A673 (cell line): ENCODE measurements around the gene IKZF2. TPM values are rescaled to one million over a fixed set of nuclear protein-coding genes. Genes with fewer than 3 reads are reported as not detected.

Experiments used
- BruUV-seq: library from RNA; stranded (reverse); fragments of 400-500 nt; replicated peaks from 2 replicates; lab custom pipeline; 2021; lab: Mats Ljungman, UMichigan
- CTCF ChIA-PET: fragments of 300-600 bp; sonication (Branson Sonifier 250); formaldehyde crosslinking; loops from one replicate; lab custom pipeline; 2022; ENCODE audit warnings: antibody characterized with exemption; lab: Charles Lee
- POLR2A ChIA-PET: fragments of 300-600 bp; sonication (Branson Sonifier 250); formaldehyde crosslinking; loops from one replicate; lab custom pipeline; 2022; ENCODE audit warnings: antibody characterized with exemption; ENCODE audit not compliant: low non-redundant PET; lab: Charles Lee
- DNase-seq: peaks from one replicate; pipeline ENCODE4 v3.0.0-alpha.2; 2015; ENCODE audit warnings: low spot score
- H3K27ac ChIP-seq: fragments of 200-600 bp; sonication (generic); 2 replicates; pipeline ENCODE4 v1.5.1; 2016; ENCODE audit warnings: mixed run types, low read depth, mild to moderate bottlenecking, mixed read lengths, antibody characterized with exemption, low read length; ENCODE audit not compliant: poor library complexity, severe bottlenecking
- H3K27me3 ChIP-seq: fragments of 200-600 bp; sonication (generic); replicated peaks from 2 replicates; pipeline ENCODE4 v1.6.1; 2017; ENCODE audit warnings: mixed run types, low read depth, mild to moderate bottlenecking, mixed read lengths, antibody characterized with exemption, low read length; ENCODE audit not compliant: insufficient read depth, poor library complexity
- H3K36me3 ChIP-seq: fragments of 200-600 bp; sonication (generic); 2 replicates; pipeline ENCODE4 v1.6.1; 2016; ENCODE audit warnings: mixed run types, mild to moderate bottlenecking, mixed read lengths, antibody characterized with exemption, low read length; ENCODE audit not compliant: insufficient read depth, poor library complexity, severe bottlenecking
- H3K4me1 ChIP-seq: fragments of 200-600 bp; sonication (generic); 2 replicates; pipeline ENCODE4 v1.6.1; 2017; ENCODE audit warnings: mixed run types, mild to moderate bottlenecking, mixed read lengths, antibody characterized with exemption, low read length; ENCODE audit not compliant: insufficient read depth, poor library complexity, severe bottlenecking
- H3K4me3 ChIP-seq: fragments of 200-600 bp; sonication (generic); 2 replicates; pipeline ENCODE4 v1.5.1; 2016; ENCODE audit warnings: low read depth, mixed run types, mild to moderate bottlenecking, mixed read lengths, low read length; ENCODE audit not compliant: poor library complexity, severe bottlenecking
- H3K9me3 ChIP-seq: fragments of 200-600 bp; sonication (generic); 2 replicates; pipeline ENCODE4 v1.6.1; 2016; ENCODE audit warnings: mixed run types, low read depth, mild to moderate bottlenecking, mixed read lengths, antibody characterized with exemption, low read length; ENCODE audit not compliant: poor library complexity, severe bottlenecking
- CTCF ChIP-seq: fragments of 300-800, 200-600 bp; sonication (generic); conservative IDR thresholded peaks from 2 replicates; pipeline ENCODE4 v1.5.1; 2017; ENCODE audit warnings: low read depth, mild to moderate bottlenecking, antibody characterized with exemption, low read length, moderate library complexity, mixed read lengths
- EZH2 ChIP-seq: fragments of 200-600 bp; sonication (generic); IDR thresholded peaks from 2 replicates; pipeline ENCODE4 v1.6.1; 2017; ENCODE audit warnings: borderline replicate concordance, low read depth, mild to moderate bottlenecking, mixed read lengths, antibody characterized with exemption, low read length; ENCODE audit not compliant: poor library complexity, severe bottlenecking
- intact Hi-C: fragments of 100-400 bp; cut with micrococcal nuclease; formaldehyde crosslinking; loops from one replicate; pipeline ENCODE4 v1.10.0; 2022; ENCODE audit not compliant: unreplicated experiment
- total RNA-seq: library from RNA; stranded (reverse); gene quantifications from 2 replicates; pipeline ENCODE4 v1.2.3, GENCODE V29; 2021

Gene IKZF2
- total RNA-seq, 1 experiment from 2014 or later, result 68.6 TPM

GRCh38 chr2:213149294-213149875, 2.0 kb downstream of the IKZF2 start:
- Histone ChIP-seq H3K27ac (peak overlapping the region; percentile 80), H3K4me1 (peaks cover 29% of the 10 kb centered on the region), H3K9me3 (no peaks in the 10 kb centered on the region), H3K27me3 (no peaks in the 10 kb centered on the region), H3K4me3 (peak overlapping the region; percentile 75), H3K36me3 (peaks cover 12% of the 10 kb centered on the region)
- intact Hi-C loops, result no loop called here
- POLR2A ChIA-PET, result no interaction called here
- CTCF ChIA-PET, result no interaction called here
- TF ChIP-seq CTCF (peak; percentile 34; the same call in 1 of the 2 replicates), EZH2 (no peak)
- BruUV-seq, result no TSS peak
- DNase-seq, result peak; percentile 33

GRCh38 chr2:213148572-213149261, 2.7 kb downstream of the IKZF2 start:
- CTCF ChIA-PET, result no interaction called here
- no TSS peak for BruUV-seq
- Histone ChIP-seq H3K27ac (peak overlapping the region; percentile 80), H3K4me3 (peak overlapping the region; percentile 75), H3K36me3 (peaks cover 12% of the 10 kb centered on the region), H3K9me3 (no peaks in the 10 kb centered on the region), H3K4me1 (peaks cover 23% of the 10 kb centered on the region), H3K27me3 (no peaks in the 10 kb centered on the region)
- DNase-seq, result peak; percentile 30
- intact Hi-C loops, result no loop called here
- TF ChIP-seq EZH2 (no peak), CTCF (peak; percentile 16; the same call in 1 of the 2 replicates)
- POLR2A ChIA-PET, result no interaction called here

DNA sequence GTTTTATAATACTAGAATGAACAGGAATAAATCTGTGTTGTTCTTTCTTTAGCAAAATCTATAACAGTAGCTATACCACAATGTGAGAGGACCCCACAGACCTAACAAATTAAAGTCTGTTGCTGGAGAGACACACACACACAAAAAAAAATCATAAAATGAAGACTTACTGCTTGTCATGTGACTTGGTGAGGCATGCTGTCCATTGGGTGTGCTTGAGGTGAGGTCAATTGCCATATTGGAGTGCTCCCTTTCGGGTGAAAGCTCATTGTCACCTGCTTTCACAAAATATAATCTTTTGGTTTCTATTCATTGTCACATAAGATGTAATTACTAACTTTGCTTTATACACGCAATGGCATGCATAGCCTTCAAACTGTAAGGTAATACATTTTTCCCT, 3.9 kb downstream of the IKZF2 start:
- POLR2A ChIA-PET, result no interaction called here
- TF ChIP-seq EZH2 (no peak), CTCF (no peak)
- BruUV-seq, result no TSS peak
- Histone ChIP-seq H3K4me3 (peak overlapping the region; percentile 75), H3K9me3 (no peaks in the 10 kb centered on the region), H3K4me1 (peaks cover 17% of the 10 kb centered on the region), H3K27ac (peak overlapping the region; percentile 80), H3K36me3 (peaks cover 21% of the 10 kb centered on the region), H3K27me3 (no peaks in the 10 kb centered on the region)
- intact Hi-C loops, result no loop called here
- peak; percentile 37 for DNase-seq
- CTCF ChIA-PET, result no interaction called here
